ENCODE measurements around the gene NPIPA2. TPM values are rescaled to one million over a fixed set of nuclear protein-coding genes. Genes with fewer than 3 reads are reported as not detected.

The NPIPA2 gene
- total RNA-seq, 1 experiment from 2014 or later: not detected

Other genes with a start within 250 kb of the NPIPA2 start
- gene PARN, start 112.3 kb upstream of the NPIPA2 start, total RNA-seq (2014; rRNA removed; shearing (Covaris generic)): 26.0 and 32.2 TPM in 2 replicates
- gene BFAR, start 109.6 kb upstream of the NPIPA2 start, total RNA-seq (2014; rRNA removed; shearing (Covaris generic)): 60.4 and 85.7 TPM in 2 replicates
- not detected in 2 replicates for gene PLA2G10, start 48.2 kb upstream of the NPIPA2 start, total RNA-seq (2014; rRNA removed; shearing (Covaris generic))
- gene NPIPA3, start 39.1 kb upstream of the NPIPA2 start, total RNA-seq (2014; rRNA removed; shearing (Covaris generic)): 1.9 TPM in 1 of 2 replicates, not detected in the other
- 42.0 and 67.5 TPM in 2 replicates for gene NOMO1, start 91.2 kb downstream of the NPIPA2 start, total RNA-seq (2014; rRNA removed; shearing (Covaris generic))
- 2.3 and 4.2 TPM in 2 replicates for gene NPIPA1, start 194.9 kb downstream of the NPIPA2 start, total RNA-seq (2014; rRNA removed; shearing (Covaris generic))
- gene PDXDC1, start 232.5 kb downstream of the NPIPA2 start, total RNA-seq (2014; rRNA removed; shearing (Covaris generic)): 32.8 and 45.1 TPM in 2 replicates

Measured in H4 (cell line).